GM19351 (cell line): Measurements from ENCODE around the gene GZMM.
"Not testable (repeated sequence)": the region's sequence is repeated elsewhere in the genome, so short reads cannot be mapped to it uniquely, and the experiment has no call there.

ENCODE experiments used
- ATAC-seq: cut with Tn5 transposase; IDR thresholded peaks from one replicate; pipeline ENCODE4 v1.9.1; 2021; ENCODE audit warnings: mild to moderate bottlenecking, moderate library complexity; ENCODE audit not compliant: unreplicated experiment

The GZMM gene

GRCh38 chr19:580274-580835 lies 36.5 kb downstream of the GZMM start:
- ATAC-seq = no peak

GRCh38 chr19:581399-582111 lies 37.7 kb downstream of the GZMM start:
- no peak for ATAC-seq

- ATAC-seq = no peak
Measured at GRCh38 chr19:582497-583197, 38.8 kb downstream of the GZMM start.

GRCh38 chr19:583198-583967 lies 39.5 kb downstream of the GZMM start:
- no peak for ATAC-seq

- no peak for ATAC-seq
Measured at GRCh38 chr19:583968-584239, 40.1 kb downstream of the GZMM start.

- no peak for ATAC-seq
Measured at GRCh38 chr19:584240-585001, 40.6 kb downstream of the GZMM start.

GRCh38 chr19:585146-585545 lies 41.3 kb downstream of the GZMM start:
- ATAC-seq = not testable (repeated sequence)

- ATAC-seq = no peak
Measured at GRCh38 chr19:585551-586110, 41.8 kb downstream of the GZMM start.

GRCh38 chr19:588093-588740 lies 44.4 kb downstream of the GZMM start:
- ATAC-seq = no peak

GRCh38 chr19:588741-589692 lies 45.2 kb downstream of the GZMM start:
- no peak for ATAC-seq

GRCh38 chr19:589693-590395 lies 46.0 kb downstream of the GZMM start, which contains the start of gene HCN2:
TSS of gene HCN2 (plus strand) at chr19:589881. CDS start at chr19:589946, 65 bp downstream.
- ATAC-seq = no peak

- ATAC-seq = no peak
Measured at GRCh38 chr19:590396-590745, 46.5 kb downstream of the GZMM start.

- no peak for ATAC-seq
Measured at GRCh38 chr19:590750-591098, 46.9 kb downstream of the GZMM start.

GRCh38 chr19:591099-591958 lies 47.5 kb downstream of the GZMM start:
- ATAC-seq = no peak

GRCh38 chr19:592101-592500 lies 48.2 kb downstream of the GZMM start:
- ATAC-seq = no peak

GRCh38 chr19:593055-593454 lies 49.2 kb downstream of the GZMM start:
- no peak for ATAC-seq

- no peak for ATAC-seq
Measured at GRCh38 chr19:593505-593904, 49.7 kb downstream of the GZMM start.
